H9 (cell line): ENCODE measurements around the gene SSTR4. TPM values are rescaled to one million over a fixed set of nuclear protein-coding genes. Genes with fewer than 3 reads are reported as not detected.

Experiments
- DNase-seq: peaks from one replicate; pipeline ENCODE4 v3.0.0-alpha.2; 2017
- H2AFZ ChIP-seq: one replicate; pipeline ENCODE4 v1.6.1; 2013; ENCODE audit warnings: mild to moderate bottlenecking, low read length, control low read depth, moderate library complexity
- H2AK5ac ChIP-seq: 2 replicates; pipeline ENCODE4 v1.6.1; 2013; ENCODE audit warnings: low read length, control low read depth, mixed read lengths; ENCODE audit not compliant: insufficient read length
- H2BK120ac ChIP-seq: one replicate; pipeline ENCODE4 v1.6.1; 2013; ENCODE audit warnings: low read depth, mild to moderate bottlenecking, low read length, control low read depth, inconsistent platforms; ENCODE audit not compliant: poor library complexity, severe bottlenecking
- H2BK12ac ChIP-seq: 2 replicates; pipeline ENCODE4 v1.6.1; 2013; ENCODE audit warnings: low read length, control low read depth, mixed read lengths, low read depth; ENCODE audit not compliant: insufficient read length
- H2BK15ac ChIP-seq: 2 replicates; pipeline ENCODE4 v1.6.1; 2013; ENCODE audit warnings: low read depth, low read length, control low read depth
- H2BK20ac ChIP-seq: one replicate; pipeline ENCODE4 v1.6.1; 2013; ENCODE audit warnings: low read depth, mild to moderate bottlenecking, low read length, control low read depth, inconsistent platforms; ENCODE audit not compliant: poor library complexity, severe bottlenecking
- H2BK5ac ChIP-seq: 2 replicates; pipeline ENCODE4 v1.6.1; 2013; ENCODE audit warnings: low read length, control low read depth, mixed read lengths; ENCODE audit not compliant: insufficient read length
- H3K14ac ChIP-seq: 2 replicates; pipeline ENCODE4 v1.6.1; 2013; ENCODE audit warnings: low read length, control low read depth; ENCODE audit not compliant: insufficient read depth
- H3K18ac ChIP-seq: 2 replicates; pipeline ENCODE4 v1.6.1; 2013; ENCODE audit warnings: low read depth, mild to moderate bottlenecking, mixed read lengths, low read length, control low read depth; ENCODE audit not compliant: insufficient read length
- H3K23ac ChIP-seq: 2 replicates; pipeline ENCODE4 v1.6.1; 2013; ENCODE audit warnings: low read length, control low read depth, mixed read lengths, low read depth; ENCODE audit not compliant: insufficient read length
- H3K23me2 ChIP-seq: 2 replicates; pipeline ENCODE4 v1.6.1; 2013; ENCODE audit warnings: low read depth, mild to moderate bottlenecking, mixed read lengths, low read length, control low read depth; ENCODE audit not compliant: insufficient read length, poor library complexity, severe bottlenecking
- H3K27ac ChIP-seq: 2 replicates; pipeline ENCODE4 v1.5.1; 2013; ENCODE audit warnings: low read length, control low read depth, mixed read lengths, low read depth; ENCODE audit not compliant: insufficient read length
- H3K27me3 ChIP-seq: 2 replicates; pipeline ENCODE4 v1.6.1; 2013; ENCODE audit warnings: low read length, control low read depth, inconsistent platforms; ENCODE audit not compliant: insufficient read depth
- H3K4ac ChIP-seq: 2 replicates; pipeline ENCODE4 v1.6.1; 2013; ENCODE audit warnings: low read depth, mild to moderate bottlenecking, control low read depth, inconsistent platforms, low read length, moderate library complexity
- H3K4me1 ChIP-seq: 2 replicates; pipeline ENCODE4 v1.6.1; 2013; ENCODE audit warnings: low read length, control low read depth, inconsistent platforms; ENCODE audit not compliant: insufficient read depth
- H3K4me2 ChIP-seq: 2 replicates; pipeline ENCODE4 v1.6.1; 2013; ENCODE audit warnings: low read length, control low read depth, mixed read lengths; ENCODE audit not compliant: insufficient read length, insufficient read depth
- H3K56ac ChIP-seq: 2 replicates; pipeline ENCODE4 v1.6.1; 2013; ENCODE audit warnings: low read depth, mild to moderate bottlenecking, mixed read lengths, low read length, control low read depth; ENCODE audit not compliant: insufficient read length
- H3K79me1 ChIP-seq: 2 replicates; pipeline ENCODE4 v1.6.1; 2013; ENCODE audit warnings: low read depth, mild to moderate bottlenecking, moderate library complexity, low read length, control low read depth, inconsistent platforms; ENCODE audit not compliant: insufficient read depth, poor library complexity, severe bottlenecking
- H3K79me2 ChIP-seq: 2 replicates; pipeline ENCODE4 v1.6.1; 2013; ENCODE audit warnings: low read length, control low read depth, inconsistent platforms; ENCODE audit not compliant: insufficient read depth
- H3K9ac ChIP-seq: 2 replicates; pipeline ENCODE4 v1.6.1; 2013; ENCODE audit warnings: low read length, control low read depth, mixed read lengths; ENCODE audit not compliant: insufficient read length; ENCODE audit errors: extremely low read depth
- H3K9me3 ChIP-seq: one replicate; pipeline ENCODE4 v1.6.1; 2013; ENCODE audit warnings: low read depth, low read length, inconsistent platforms; ENCODE audit not compliant: control insufficient read depth
- H3T11ph ChIP-seq: one replicate; pipeline ENCODE4 v1.6.1; 2013; ENCODE audit warnings: mild to moderate bottlenecking, low read length, control low read depth, inconsistent platforms
- H4K20me1 ChIP-seq: one replicate; pipeline ENCODE4 v1.6.1; 2013; ENCODE audit not compliant: control insufficient read depth, insufficient read length, insufficient read depth
- H4K5ac ChIP-seq: 2 replicates; pipeline ENCODE4 v1.6.1; 2013; ENCODE audit warnings: low read depth, mild to moderate bottlenecking, mixed read lengths, low read length, control low read depth; ENCODE audit not compliant: insufficient read length
- H4K8ac ChIP-seq: replicated peaks from 2 replicates; pipeline ENCODE4 v1.6.1; 2013; ENCODE audit warnings: low read length, control low read depth, mixed read lengths, low read depth; ENCODE audit not compliant: insufficient read length
- H4K91ac ChIP-seq: 2 replicates; pipeline ENCODE4 v1.6.1; 2013; ENCODE audit warnings: low read depth, mild to moderate bottlenecking, moderate library complexity, mixed read lengths, low read length, control low read depth; ENCODE audit not compliant: insufficient read length
- H3K27ac Mint-ChIP-seq, 3 experiments: 2 replicates in 2 of 3; 3 replicates in 1 of 3; pipeline ENCODE4 v1.8.0; 2020 to 2021; ENCODE audit warnings: mixed read lengths in 3 of 3, mild to moderate bottlenecking in 1 of 3, moderate library complexity in 1 of 3
- H3K27me3 Mint-ChIP-seq: 2 replicates; pipeline ENCODE4 v1.8.0; 2021; ENCODE audit warnings: low read depth, mild to moderate bottlenecking, moderate library complexity, mixed read lengths
- H3K36me3 Mint-ChIP-seq, 3 experiments: 2 replicates in 2 of 3; 3 replicates in 1 of 3; pipeline ENCODE4 v1.8.0; 2020 to 2021; ENCODE audit warnings: low read depth in 3 of 3, mixed read lengths in 3 of 3; ENCODE audit not compliant: insufficient read depth in 1 of 3
- H3K4me1 Mint-ChIP-seq, 2 experiments: 2 replicates each; pipeline ENCODE4 v1.8.0; 2020; ENCODE audit warnings: mixed read lengths in 2 of 2
- H3K4me3 Mint-ChIP-seq, 2 experiments: 2 replicates in 1 of 2; 3 replicates in 1 of 2; pipeline ENCODE4 v1.8.0; 2020 to 2021; ENCODE audit warnings: mild to moderate bottlenecking in 2 of 2, mixed read lengths in 2 of 2, moderate library complexity in 1 of 2
- H3K9me3 Mint-ChIP-seq, 2 experiments: 2 replicates in 1 of 2; 3 replicates in 1 of 2; pipeline ENCODE4 v1.8.0; 2020; ENCODE audit warnings: mild to moderate bottlenecking in 2 of 2, mixed read lengths in 2 of 2, moderate library complexity in 1 of 2
- CTCF ChIP-seq: fragments of 200-600 bp; sonication (generic); conservative IDR thresholded peaks from 3 replicates; pipeline ENCODE4 v1.8.0; 2021; ENCODE audit warnings: antibody characterized with exemption, mild to moderate bottlenecking
- WGBS: extraction: QIAGEN DNeasy Blood & Tissue Kit; methylation state at CpG from one replicate; pipeline ENCODE4 v1.1.7; 2013; ENCODE audit warnings: missing lambda C conversion rate, low lambda C conversion rate, mixed read lengths; ENCODE audit not compliant: insufficient read length; ENCODE audit errors: extremely low coverage; 5-methylcytosine and 5-hydroxymethylcytosine counted together
- total RNA-seq: library from RNA; stranded (reverse); gene quantifications from 2 replicates; pipeline ENCODE4 v1.2.1, GENCODE V29; 2021

SSTR4 gene
- total RNA-seq, 1 experiment from 2014 or later: not detected

DNA sequence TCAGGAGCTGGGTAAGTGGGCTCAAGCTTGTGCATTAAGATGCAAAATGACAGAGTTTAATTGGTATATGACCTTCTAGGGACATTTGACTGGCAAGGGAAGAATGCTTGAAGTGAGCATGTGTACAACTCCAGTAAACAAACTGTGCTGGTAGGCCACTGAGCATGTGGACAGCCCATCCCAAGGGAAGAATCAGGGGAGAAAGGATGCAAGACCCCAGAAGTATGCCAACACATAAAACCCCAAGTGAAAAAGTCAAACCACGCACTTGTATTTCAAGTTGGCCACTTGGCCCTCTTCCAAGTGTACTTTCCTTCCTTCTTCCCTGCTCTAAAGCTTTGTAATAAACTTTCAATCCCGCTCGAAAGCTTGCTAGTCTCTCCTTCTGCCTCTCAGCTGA lies 24.7 kb downstream of the SSTR4 start:
- no peak for TF ChIP-seq CTCF
- Histone ChIP-seq H3K4me2 (no peak overlapping the region), H4K91ac (no peak overlapping the region), H2BK5ac (no peak overlapping the region), H3K4me1 (peaks cover 3% of the 10 kb centered on the region; the same call in 1 of the 2 replicates), H3K4ac (no peak overlapping the region), H4K8ac (no peak overlapping the region), H3K56ac (no peak overlapping the region), H3K14ac (no peak overlapping the region), H3K18ac (no peak overlapping the region), H2AFZ (no peak overlapping the region), H2AK5ac (no peak overlapping the region), H3K23ac (no peak overlapping the region), H3K27me3 (no peaks in the 10 kb centered on the region), H4K5ac (no peak overlapping the region), H3K9ac (no peak overlapping the region), H3K79me2 (no peaks in the 10 kb centered on the region), H4K20me1 (no peaks in the 10 kb centered on the region), H3T11ph (no peak overlapping the region), H3K79me1 (no peaks in the 10 kb centered on the region), H2BK20ac (no peak overlapping the region), H2BK120ac (no peak overlapping the region), H2BK12ac (no peak overlapping the region), H3K23me2 (no peaks in the 10 kb centered on the region), H2BK15ac (no peak overlapping the region), H3K27ac (no peak overlapping the region), H3K9me3 (no peaks in the 10 kb centered on the region)
- H3K4me1 Mint-ChIP-seq: peaks cover 21 to 32% of the 10 kb centered on the region in 2 experiments
- H3K27ac Mint-ChIP-seq: no peak overlapping the region
- no peak for DNase-seq
- H3K9me3 Mint-ChIP-seq: peaks cover 0 to 3% of the 10 kb centered on the region in 2 experiments; a peak in 2 of 5 replicates
- WGBS: no CpG with 5 or more reads among the region's 3 CpGs
- no peaks in the 10 kb centered on the region; the same call in none of the 2 replicates for H3K27me3 Mint-ChIP-seq
- H3K4me3 Mint-ChIP-seq: no peak overlapping the region
- H3K36me3 Mint-ChIP-seq: no peaks in the 10 kb centered on the region
